Stimulated activated CD4-positive, alpha-beta T cell treated with anti-CD3 and anti-CD28 coated beads, Interleukin-4, amount 100 ng/mL, for 4 hours (primary cell): ENCODE data around the gene TRIM46.
"Not testable (repeated sequence)": the region's sequence is repeated elsewhere in the genome, so short reads cannot be mapped to it uniquely, and the experiment has no call there.

ENCODE experiments used
- DNase-seq, 2 experiments: peaks; one replicate each; pipeline ENCODE4 v3.0.0-alpha.2; 2020

The TRIM46 gene

DNA sequence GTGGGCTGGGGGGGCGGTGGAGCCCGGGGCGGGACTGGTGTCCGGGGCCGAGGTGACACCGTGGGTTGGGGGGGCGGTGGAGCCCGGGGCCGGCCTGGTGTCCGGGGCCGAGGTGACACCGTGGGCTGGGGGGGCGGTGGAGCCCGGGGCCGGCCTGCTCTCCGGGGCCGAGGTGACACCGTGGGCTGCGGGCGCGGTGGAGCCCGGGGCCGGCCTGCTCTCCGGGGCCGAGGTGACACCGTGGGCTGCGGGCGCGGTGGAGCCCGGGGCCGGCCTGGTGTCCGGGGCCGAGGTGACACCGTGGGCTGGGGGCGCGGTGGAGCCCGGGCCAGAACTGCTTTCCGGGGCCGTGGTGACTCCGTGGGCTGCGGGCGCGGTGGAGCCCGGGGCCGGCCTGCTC, 16.3 kb downstream of the TRIM46 start:
- not testable (repeated sequence) for DNase-seq

GRCh38 chr1:155191904-155192303, 18.3 kb downstream of the TRIM46 start:
- DNase-seq: no peak

GRCh38 chr1:155192346-155193274, 19.0 kb downstream of the TRIM46 start:
- DNase-seq: peak; percentile 36 to 49

DNA sequence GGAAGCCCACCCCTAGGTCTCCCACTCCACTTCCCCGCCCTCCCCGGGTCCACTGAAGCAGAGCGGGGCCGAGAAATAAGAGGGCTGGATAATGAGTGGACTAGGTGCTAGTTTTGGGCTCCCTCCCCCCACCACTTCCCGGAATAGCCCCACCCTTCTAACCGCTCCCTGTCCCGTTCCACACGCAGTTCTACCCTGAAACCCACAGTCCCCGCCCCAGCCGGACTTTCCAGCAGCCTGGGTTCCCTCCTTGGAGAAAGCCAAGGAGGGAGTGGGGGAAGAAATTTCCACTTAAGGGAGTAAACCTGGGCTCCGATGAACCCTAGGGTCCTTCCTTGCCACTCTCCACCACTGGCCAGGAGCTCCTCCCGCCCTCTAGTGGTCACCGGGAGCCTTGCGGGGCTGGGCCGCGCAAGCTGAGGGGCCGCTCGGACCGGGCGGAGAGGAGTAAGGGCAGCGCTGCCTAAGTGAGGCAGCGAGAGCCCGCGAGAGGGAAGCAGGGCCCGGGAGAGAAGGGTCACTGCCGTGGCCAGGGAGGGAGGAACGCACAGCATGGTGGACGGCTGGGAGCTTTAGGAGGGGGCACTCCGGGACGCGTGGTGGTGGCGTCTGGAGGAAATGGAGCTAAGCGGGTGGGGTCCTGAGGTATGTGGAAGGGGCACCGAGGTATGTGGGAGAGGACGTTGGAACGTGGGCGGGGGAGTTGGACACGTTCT, 19.8 kb downstream of the TRIM46 start:
- DNase-seq: peak; percentile 56 to 70

DNA sequence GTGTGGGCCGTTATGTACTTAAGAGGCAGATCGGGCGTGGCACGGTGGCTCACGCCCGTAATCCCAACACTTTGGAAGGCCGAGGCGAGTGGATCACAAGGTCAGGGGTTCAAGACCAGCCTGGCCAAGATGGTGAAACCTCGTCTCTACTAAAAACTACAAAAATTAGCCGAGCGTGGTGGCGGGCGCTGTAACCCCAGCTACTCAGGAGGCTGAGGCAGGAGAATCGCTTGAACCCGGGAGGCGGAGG, 20.3 kb downstream of the TRIM46 start:
- DNase-seq: not testable (repeated sequence)

GRCh38 chr1:155195201-155196102, 21.8 kb downstream of the TRIM46 start:
- DNase-seq: no peak

DNA sequence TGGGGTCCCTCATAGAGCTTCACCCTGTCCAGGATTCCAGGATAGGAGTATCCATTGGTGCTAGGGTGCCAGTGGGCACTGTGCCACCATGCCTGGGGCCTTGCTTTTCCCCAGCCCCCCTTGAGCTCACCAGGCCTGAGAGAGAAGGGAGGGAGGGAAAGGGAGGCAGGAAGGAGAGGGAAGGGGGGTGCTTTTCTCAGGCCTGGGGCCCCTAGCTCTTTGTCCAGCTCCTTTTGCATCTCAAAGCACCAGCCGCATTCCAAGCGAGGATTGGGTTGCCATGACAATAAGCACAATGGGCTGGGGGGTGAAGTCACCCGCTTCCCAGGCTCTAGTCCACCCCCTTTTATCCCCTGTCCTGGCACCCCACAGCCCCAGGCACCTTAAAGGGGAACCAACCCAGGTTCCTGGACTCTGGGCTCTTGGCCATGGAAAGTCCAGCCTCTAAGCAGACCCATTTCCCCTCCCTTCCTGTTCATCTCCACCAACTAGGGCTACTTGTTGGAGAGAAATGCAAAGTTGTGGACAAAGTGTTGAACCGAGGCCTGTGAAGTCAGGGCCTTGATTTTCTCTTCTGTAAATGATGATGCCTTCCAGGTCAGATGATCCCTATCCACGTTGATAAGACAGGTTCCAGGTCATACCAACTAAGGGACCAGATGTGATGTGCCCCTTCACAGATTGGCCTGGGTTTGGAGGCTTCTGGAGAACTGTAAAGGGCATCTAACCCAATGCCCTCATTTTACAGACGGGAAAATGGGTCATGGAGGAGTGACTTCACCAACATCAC, 22.6 kb downstream of the TRIM46 start:
- DNase-seq: no peak

- no peak for DNase-seq
Measured at GRCh38 chr1:155196893-155197638, 23.4 kb downstream of the TRIM46 start.

GRCh38 chr1:155197901-155198546, 24.4 kb downstream of the TRIM46 start:
- DNase-seq: no peak

GRCh38 chr1:155198547-155198906, 24.9 kb downstream of the TRIM46 start:
- DNase-seq: no peak

DNA sequence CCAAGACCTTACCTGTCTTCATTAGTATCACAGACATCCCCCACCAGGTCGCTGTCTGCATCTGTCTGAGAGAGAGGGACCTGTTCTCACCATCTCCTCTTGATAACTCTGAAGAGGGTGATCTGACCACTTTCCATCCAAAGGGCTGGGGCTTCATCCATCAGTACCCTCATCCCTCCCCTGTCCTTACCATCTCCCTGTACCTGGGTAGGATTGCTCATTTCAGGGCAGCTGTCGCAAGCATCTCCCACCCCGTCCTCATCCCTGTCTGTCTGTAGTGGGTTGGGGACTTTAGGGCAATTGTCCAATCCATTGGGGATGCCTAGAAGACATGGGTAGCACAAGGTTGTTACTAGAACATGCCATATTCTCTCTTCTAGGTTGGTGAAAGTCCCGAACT, 26.1 kb downstream of the TRIM46 start:
- no peak for DNase-seq

GRCh38 chr1:155200920-155201319, 27.3 kb downstream of the TRIM46 start:
- DNase-seq: no peak

DNA sequence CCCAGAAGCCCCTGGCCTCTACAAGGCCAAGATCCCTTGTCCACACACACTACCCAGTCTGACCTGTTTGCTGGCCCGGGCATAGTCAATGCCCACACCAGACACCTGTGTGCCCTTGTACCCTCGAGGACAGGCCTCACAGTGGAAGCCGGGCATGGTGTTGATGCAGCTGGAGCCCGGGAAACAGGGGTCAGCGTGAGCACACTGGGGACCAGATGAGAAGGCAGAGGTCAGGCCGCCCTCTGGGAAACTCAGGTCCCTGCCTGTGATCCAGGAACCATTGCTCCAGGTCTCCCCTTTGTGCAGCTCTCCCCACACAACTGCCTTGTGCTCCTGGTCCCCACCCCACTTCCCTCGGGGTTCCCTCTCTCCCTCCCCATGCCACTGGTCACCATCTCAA, 28.5 kb downstream of the TRIM46 start:
- DNase-seq: no peak

DNA sequence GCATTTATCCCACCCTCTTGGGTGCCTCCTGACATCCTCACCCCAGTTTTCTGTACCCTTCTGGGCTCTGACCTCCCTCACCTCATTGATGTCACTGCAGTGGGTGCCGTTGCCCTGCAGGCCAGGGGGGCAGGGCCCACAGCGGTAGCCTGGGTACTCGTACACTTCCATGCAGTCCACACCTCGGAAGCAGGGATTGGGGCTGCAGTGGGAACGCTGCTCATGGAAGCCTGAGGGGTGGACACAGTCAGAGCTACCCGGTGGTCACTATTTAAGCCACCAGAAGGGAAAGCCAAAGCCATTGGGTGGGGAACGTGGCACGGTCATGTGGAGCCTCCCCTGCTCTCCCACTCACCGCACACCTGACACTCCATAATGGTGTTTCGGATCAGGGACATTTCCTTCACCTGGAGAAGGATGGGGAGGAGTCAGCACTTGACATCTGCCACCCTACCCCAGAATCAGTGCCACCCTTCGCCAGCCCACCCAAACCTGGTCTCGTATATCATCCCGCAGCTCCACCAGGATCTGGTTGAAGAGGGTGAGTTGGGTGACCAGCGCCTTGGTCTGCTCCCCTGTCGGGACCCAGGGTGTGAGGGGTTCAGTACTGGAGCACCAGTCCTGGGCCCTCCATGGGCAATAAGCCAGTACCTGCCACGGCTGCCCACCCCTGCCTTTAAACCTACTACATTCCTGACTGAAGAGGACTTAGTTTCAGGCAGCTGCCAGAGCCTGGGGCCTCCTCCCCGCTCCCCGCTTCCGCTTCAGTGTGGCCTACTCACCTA, 29.3 kb downstream of the TRIM46 start:
- no peak for DNase-seq

- DNase-seq: no peak
Measured at GRCh38 chr1:155205035-155205434, 31.4 kb downstream of the TRIM46 start.

- no peak for DNase-seq
Measured at GRCh38 chr1:155205969-155206593, 32.4 kb downstream of the TRIM46 start.

DNA sequence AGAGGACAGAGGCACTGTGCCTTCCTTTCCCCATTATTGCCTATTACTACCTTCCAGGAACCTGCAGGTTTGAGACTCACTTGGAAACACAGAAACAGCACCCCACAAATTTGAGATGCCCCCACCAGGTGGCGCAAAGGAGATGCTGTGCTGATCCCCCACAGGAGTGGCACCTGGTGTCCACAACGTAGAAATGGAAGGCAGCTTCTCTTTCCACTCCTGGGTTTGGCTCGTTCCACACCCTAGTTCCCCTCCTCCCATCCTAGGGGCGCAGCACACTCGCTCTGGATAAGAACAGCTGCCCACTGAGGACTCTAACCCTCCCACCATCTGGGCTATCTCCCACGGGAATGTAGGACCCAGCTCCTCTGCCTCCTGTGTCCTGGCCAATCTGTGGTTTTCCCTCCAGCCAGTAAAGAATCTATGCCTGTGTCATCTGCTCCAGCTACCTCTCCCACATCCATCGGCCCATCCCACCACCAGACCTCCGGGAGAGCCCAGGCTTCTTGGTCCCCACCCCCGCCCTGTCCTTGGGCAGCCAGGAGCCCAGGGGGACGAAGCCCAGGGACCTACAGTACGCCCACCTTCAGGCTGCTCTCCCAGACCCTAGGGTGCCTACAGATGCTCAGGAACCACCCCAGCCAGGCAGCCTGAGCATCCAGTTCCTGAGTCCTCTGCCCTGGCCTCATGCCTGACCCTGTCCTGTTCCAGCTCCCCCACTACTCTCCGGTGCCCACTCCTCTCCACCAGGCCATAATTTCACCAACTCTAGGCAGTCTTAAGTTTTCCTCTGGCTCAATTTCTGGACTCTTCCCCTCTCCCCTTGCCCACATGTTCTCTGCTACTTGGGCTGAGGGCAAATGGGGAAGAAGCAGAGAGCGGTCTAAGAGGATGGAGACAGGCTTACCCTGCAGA, 33.5 kb downstream of the TRIM46 start:
- peak; percentile 82 to 87 for DNase-seq

GRCh38 chr1:155207806-155208540, 34.3 kb downstream of the TRIM46 start, which contains the start of gene THBS3:
THBS3 (minus strand) TSS chr1:155207897; CDS start chr1:155207876, 21 bp downstream.
- no peak for DNase-seq
